ENCODE data around the gene DPEP3.

DPEP3 gene

GRCh38 chr16:67957622-67958021, 22.7 kb downstream of the DPEP3 start:
- Histone ChIP-seq H3K9me3 (ENCODE audit: low read length) (no peaks in the 10 kb centered on the region), H3K4me3 (ENCODE audit: low read length) (no peak overlapping the region), H2AFZ (ENCODE audit: low read depth, low read length) (no peak overlapping the region), H3K27me3 (ENCODE audit: insufficient read depth, low read length) (no peaks in the 10 kb centered on the region), H3K4me1 (ENCODE audit: insufficient read depth, low read length) (no peaks in the 10 kb centered on the region), H3K36me3 (ENCODE audit: insufficient read depth, low read length) (peaks cover 2% of the 10 kb centered on the region)

- H3K9me3 ChIP-seq (ENCODE audit: low read length), result no peaks in the 10 kb centered on the region
- H3K36me3 ChIP-seq (ENCODE audit: insufficient read depth, low read length), result peaks cover 5% of the 10 kb centered on the region
- no peaks in the 10 kb centered on the region for H3K4me1 ChIP-seq (ENCODE audit: insufficient read depth, low read length)
- no peak overlapping the region for H3K4me3 ChIP-seq (ENCODE audit: low read length)
- no peaks in the 10 kb centered on the region for H3K27me3 ChIP-seq (ENCODE audit: insufficient read depth, low read length)
- no peak overlapping the region for H2AFZ ChIP-seq (ENCODE audit: low read depth, low read length)
Observed at GRCh38 chr16:67954421-67955196, 25.7 kb downstream of the DPEP3 start.

GRCh38 chr16:67953641-67954375, 26.5 kb downstream of the DPEP3 start:
- peaks cover 5% of the 10 kb centered on the region for H3K36me3 ChIP-seq (ENCODE audit: insufficient read depth, low read length)
- H2AFZ ChIP-seq (ENCODE audit: low read depth, low read length), result no peak overlapping the region
- no peaks in the 10 kb centered on the region for H3K4me1 ChIP-seq (ENCODE audit: insufficient read depth, low read length)
- no peaks in the 10 kb centered on the region for H3K27me3 ChIP-seq (ENCODE audit: insufficient read depth, low read length)
- no peak overlapping the region for H3K4me3 ChIP-seq (ENCODE audit: low read length)
- H3K9me3 ChIP-seq (ENCODE audit: low read length), result no peaks in the 10 kb centered on the region

GRCh38 chr16:67951485-67951884, 28.8 kb downstream of the DPEP3 start:
- Histone ChIP-seq H3K36me3 (ENCODE audit: insufficient read depth, low read length) (peaks cover 16% of the 10 kb centered on the region), H3K27me3 (ENCODE audit: insufficient read depth, low read length) (no peaks in the 10 kb centered on the region), H2AFZ (ENCODE audit: low read depth, low read length) (no peak overlapping the region), H3K4me3 (ENCODE audit: low read length) (no peak overlapping the region), H3K9me3 (ENCODE audit: low read length) (no peaks in the 10 kb centered on the region), H3K4me1 (ENCODE audit: insufficient read depth, low read length) (no peaks in the 10 kb centered on the region)

- Histone ChIP-seq H2AFZ (ENCODE audit: low read depth, low read length) (no peak overlapping the region), H3K4me1 (ENCODE audit: insufficient read depth, low read length) (no peaks in the 10 kb centered on the region), H3K9me3 (ENCODE audit: low read length) (no peaks in the 10 kb centered on the region), H3K4me3 (ENCODE audit: low read length) (no peak overlapping the region), H3K27me3 (ENCODE audit: insufficient read depth, low read length) (no peaks in the 10 kb centered on the region), H3K36me3 (ENCODE audit: insufficient read depth, low read length) (peaks cover 25% of the 10 kb centered on the region)
Observed at GRCh38 chr16:67950335-67950843, 29.9 kb downstream of the DPEP3 start.

GRCh38 chr16:67949645-67950044, 30.7 kb downstream of the DPEP3 start:
- peaks cover 29% of the 10 kb centered on the region for H3K36me3 ChIP-seq (ENCODE audit: insufficient read depth, low read length)
- H3K27me3 ChIP-seq (ENCODE audit: insufficient read depth, low read length), result no peaks in the 10 kb centered on the region
- H3K4me1 ChIP-seq (ENCODE audit: insufficient read depth, low read length), result peaks cover 1% of the 10 kb centered on the region
- H3K4me3 ChIP-seq (ENCODE audit: low read length), result no peak overlapping the region
- H3K9me3 ChIP-seq (ENCODE audit: low read length), result no peaks in the 10 kb centered on the region
- H2AFZ ChIP-seq (ENCODE audit: low read depth, low read length), result no peak overlapping the region

- Histone ChIP-seq H3K27me3 (ENCODE audit: insufficient read depth, low read length) (no peaks in the 10 kb centered on the region), H3K4me3 (ENCODE audit: low read length) (no peak overlapping the region), H2AFZ (ENCODE audit: low read depth, low read length) (no peak overlapping the region), H3K4me1 (ENCODE audit: insufficient read depth, low read length) (peaks cover 14% of the 10 kb centered on the region), H3K9me3 (ENCODE audit: low read length) (no peaks in the 10 kb centered on the region), H3K36me3 (ENCODE audit: insufficient read depth, low read length) (peaks cover 30% of the 10 kb centered on the region)
Observed at GRCh38 chr16:67948015-67948414, 32.3 kb downstream of the DPEP3 start.

- Histone ChIP-seq H2AFZ (ENCODE audit: low read depth, low read length) (no peak overlapping the region), H3K4me1 (ENCODE audit: insufficient read depth, low read length) (peaks cover 14% of the 10 kb centered on the region), H3K9me3 (ENCODE audit: low read length) (no peaks in the 10 kb centered on the region), H3K36me3 (ENCODE audit: insufficient read depth, low read length) (peaks cover 30% of the 10 kb centered on the region), H3K27me3 (ENCODE audit: insufficient read depth, low read length) (no peaks in the 10 kb centered on the region), H3K4me3 (ENCODE audit: low read length) (no peak overlapping the region)
Observed at GRCh38 chr16:67946966-67947558, 33.2 kb downstream of the DPEP3 start.

GRCh38 chr16:67946128-67946569, 34.1 kb downstream of the DPEP3 start:
- H3K27me3 ChIP-seq (ENCODE audit: insufficient read depth, low read length), result no peaks in the 10 kb centered on the region
- no peak overlapping the region for H2AFZ ChIP-seq (ENCODE audit: low read depth, low read length)
- no peaks in the 10 kb centered on the region for H3K9me3 ChIP-seq (ENCODE audit: low read length)
- peaks cover 14% of the 10 kb centered on the region for H3K4me1 ChIP-seq (ENCODE audit: insufficient read depth, low read length)
- peaks cover 28% of the 10 kb centered on the region for H3K36me3 ChIP-seq (ENCODE audit: insufficient read depth, low read length)
- H3K4me3 ChIP-seq (ENCODE audit: low read length), result no peak overlapping the region

- peaks cover 14% of the 10 kb centered on the region for H3K4me1 ChIP-seq (ENCODE audit: insufficient read depth, low read length)
- no peaks in the 10 kb centered on the region for H3K9me3 ChIP-seq (ENCODE audit: low read length)
- H3K4me3 ChIP-seq (ENCODE audit: low read length), result no peak overlapping the region
- no peaks in the 10 kb centered on the region for H3K27me3 ChIP-seq (ENCODE audit: insufficient read depth, low read length)
- peaks cover 27% of the 10 kb centered on the region for H3K36me3 ChIP-seq (ENCODE audit: insufficient read depth, low read length)
- no peak overlapping the region for H2AFZ ChIP-seq (ENCODE audit: low read depth, low read length)
Observed at GRCh38 chr16:67945392-67945933, 34.8 kb downstream of the DPEP3 start.

- H3K36me3 ChIP-seq (ENCODE audit: insufficient read depth, low read length), result peaks cover 27% of the 10 kb centered on the region
- no peak overlapping the region for H3K4me3 ChIP-seq (ENCODE audit: low read length)
- no peak overlapping the region for H2AFZ ChIP-seq (ENCODE audit: low read depth, low read length)
- H3K4me1 ChIP-seq (ENCODE audit: insufficient read depth, low read length), result peaks cover 14% of the 10 kb centered on the region
- H3K27me3 ChIP-seq (ENCODE audit: insufficient read depth, low read length), result no peaks in the 10 kb centered on the region
- no peaks in the 10 kb centered on the region for H3K9me3 ChIP-seq (ENCODE audit: low read length)
Observed at GRCh38 chr16:67944690-67945391, 35.5 kb downstream of the DPEP3 start.

GRCh38 chr16:67943619-67944504, 36.4 kb downstream of the DPEP3 start, which contains the start of gene LCAT:
LCAT (minus strand) TSS chr16:67944120; CDS start chr16:67944101, 19 bp downstream.
- no peak within 1 kb of the TSS for H2AFZ ChIP-seq (ENCODE audit: low read depth, low read length)
- peaks cover 14% of the 10 kb centered on the region for H3K4me1 ChIP-seq (ENCODE audit: insufficient read depth, low read length)
- H3K4me3 ChIP-seq (ENCODE audit: low read length), result no peak within 1 kb of the TSS
- H3K27me3 ChIP-seq (ENCODE audit: insufficient read depth, low read length), result no peaks in the 10 kb centered on the region
- H3K9me3 ChIP-seq (ENCODE audit: low read length), result no peaks in the 10 kb centered on the region
- peaks cover 27% of the 10 kb centered on the region for H3K36me3 ChIP-seq (ENCODE audit: insufficient read depth, low read length)
